ENCODE results near the gene PRKAA2. TPM values are rescaled to one million over a fixed set of nuclear protein-coding genes. Genes with fewer than 3 reads are reported as not detected.

PRKAA2 gene
- 6.3 and 7.3 TPM in 2 replicates for total RNA-seq

GRCh38 chr1:56644919-56645676 lies at the start of gene PRKAA2:
TSS of gene PRKAA2 (plus strand) at chr1:56645314. CDS start at chr1:56645388, 74 bp downstream.

Other genes with a start within 250 kb of the PRKAA2 start
- 253 and 367 TPM in 2 replicates for gene PLPP3, start 65.8 kb upstream of the PRKAA2 start, total RNA-seq
- not detected in 2 replicates for gene FYB2, start 174.1 kb downstream of the PRKAA2 start, total RNA-seq
- not detected in 2 replicates for gene C8A, start 209.5 kb downstream of the PRKAA2 start, total RNA-seq